ENCODE data around the gene PRSS57. TPM values are rescaled to one million over a fixed set of nuclear protein-coding genes. Genes with fewer than 3 reads are reported as not detected.
A peak's percentile ranks its signal among the peaks of the same experiment; 100 is the strongest.

PRSS57 gene
- total and polyA plus RNA-seq, 12 donors = 0.06 TPM; not detected in 11

- Histone ChIP-seq H3K4me3 (peak overlapping the region; percentile 87 to 100 (median 97)), H3K27me3 (no peaks in the 10 kb centered on the region), H3K9me3 (no peaks in the 10 kb centered on the region), H3K27ac (peak overlapping the region; percentile 42 to 97 (median 90)), H3K4me1 (peaks cover 39 to 69% (median 64%) of the 10 kb centered on the region in 9 donors), H3K36me3 (peaks cover 0 to 17% (median 0%) of the 10 kb centered on the region in 9 donors)
- 1% methylated on average over 60 to 81 of the region's 81 CpGs for WGBS, 2 donors
- intact Hi-C loops (cut with DNase I) = loop anchor here in 1 of 10 donors (2.0 kb wide), 1 partner anchor 18 kb away; no protein-coding TSS in a partner anchor
- peak in 3 of 8 donors; percentile 0 to 7 (median 3) for ATAC-seq
- no peak for DNase-seq
- no peak for TF ChIP-seq CTCF (IDR thresholded peaks at IDR 0.05)
These were observed 32.9 kb downstream of the PRSS57 start for GRCh38 chr19:662207-662961.

- peak overlapping the region; percentile 87 to 100 (median 97) for H3K4me3 ChIP-seq
- intact Hi-C loops (cut with DNase I) = loop anchor here in 1 of 10 donors (2.0 kb wide), 1 partner anchor 19 kb away; no protein-coding TSS in a partner anchor
- ATAC-seq (peak in 5 of 8 donors; percentile 16 to 34 (median 24)), DNase-seq (no peak)
- 21 to 26% methylated on average over 31 of the region's 31 CpGs for WGBS, 2 donors
- no peaks in the 10 kb centered on the region for H3K9me3 ChIP-seq
- no peak for TF ChIP-seq CTCF (IDR thresholded peaks at IDR 0.05)
- H3K4me1 ChIP-seq = peaks cover 45 to 77% (median 71%) of the 10 kb centered on the region in 9 donors
- peaks cover 0 to 19% (median 0%) of the 10 kb centered on the region in 9 donors for H3K36me3 ChIP-seq
- H3K27me3 ChIP-seq = no peaks in the 10 kb centered on the region
- H3K27ac ChIP-seq = peak overlapping the region; percentile 8 to 97 (median 90)
These were observed 33.6 kb downstream of the PRSS57 start for GRCh38 chr19:661427-662196.

- no peak for TF ChIP-seq CTCF (IDR thresholded peaks at IDR 0.05)
- intact Hi-C loops (cut with DNase I) = no loop called here
- Histone ChIP-seq H3K9me3 (no peaks in the 10 kb centered on the region), H3K27me3 (no peaks in the 10 kb centered on the region), H3K4me1 (peaks cover 45 to 83% (median 71%) of the 10 kb centered on the region in 9 donors), H3K4me3 (peak overlapping the region in 9 of 10 donors; percentile 16 to 100 (median 97)), H3K36me3 (peaks cover 0 to 19% (median 0%) of the 10 kb centered on the region in 9 donors), H3K27ac (peak overlapping the region in 9 of 10 donors; percentile 67 to 97 (median 91))
- DNase-seq = peak in 1 of 2 donors; percentile 17
- WGBS, 2 donors = 45 to 53% methylated on average over 20 of the region's 20 CpGs
- ATAC-seq = no peak
These were observed 34.3 kb downstream of the PRSS57 start for GRCh38 chr19:660793-661426.
